ENCODE data around the gene RAX.

RAX gene

GRCh38 chr18:59239642-59240041 is 33.6 kb downstream of the RAX start:
- no peak for DNase-seq

DNA sequence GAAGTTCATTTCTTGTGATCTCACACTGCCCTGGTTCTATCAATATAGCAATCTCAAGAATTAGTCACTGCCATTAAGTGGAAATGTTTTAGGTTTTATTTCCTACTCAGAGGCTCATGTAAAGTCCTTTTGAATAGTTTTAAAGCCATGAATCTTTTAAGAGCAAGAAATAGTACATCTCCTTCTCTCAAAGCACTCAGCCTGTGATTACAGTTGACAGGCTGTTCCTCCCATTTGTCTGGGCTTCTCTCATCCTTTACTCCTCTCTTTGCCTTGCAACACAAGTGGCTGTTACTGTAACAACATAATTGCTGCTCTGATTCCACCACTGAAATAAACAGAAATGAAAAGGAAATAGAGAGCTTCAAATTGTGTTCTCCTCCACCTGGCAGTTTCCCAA is 34.9 kb downstream of the RAX start:
- DNase-seq: no peak

GRCh38 chr18:59233017-59233410 is 40.2 kb downstream of the RAX start:
- DNase-seq: no peak

- no peak for DNase-seq
Measured at GRCh38 chr18:59232309-59233016, 40.8 kb downstream of the RAX start.

- no peak for DNase-seq
Measured at GRCh38 chr18:59231877-59232276, 41.4 kb downstream of the RAX start.

- no peak for DNase-seq
Measured at GRCh38 chr18:59231114-59231513, 42.1 kb downstream of the RAX start.

DNA sequence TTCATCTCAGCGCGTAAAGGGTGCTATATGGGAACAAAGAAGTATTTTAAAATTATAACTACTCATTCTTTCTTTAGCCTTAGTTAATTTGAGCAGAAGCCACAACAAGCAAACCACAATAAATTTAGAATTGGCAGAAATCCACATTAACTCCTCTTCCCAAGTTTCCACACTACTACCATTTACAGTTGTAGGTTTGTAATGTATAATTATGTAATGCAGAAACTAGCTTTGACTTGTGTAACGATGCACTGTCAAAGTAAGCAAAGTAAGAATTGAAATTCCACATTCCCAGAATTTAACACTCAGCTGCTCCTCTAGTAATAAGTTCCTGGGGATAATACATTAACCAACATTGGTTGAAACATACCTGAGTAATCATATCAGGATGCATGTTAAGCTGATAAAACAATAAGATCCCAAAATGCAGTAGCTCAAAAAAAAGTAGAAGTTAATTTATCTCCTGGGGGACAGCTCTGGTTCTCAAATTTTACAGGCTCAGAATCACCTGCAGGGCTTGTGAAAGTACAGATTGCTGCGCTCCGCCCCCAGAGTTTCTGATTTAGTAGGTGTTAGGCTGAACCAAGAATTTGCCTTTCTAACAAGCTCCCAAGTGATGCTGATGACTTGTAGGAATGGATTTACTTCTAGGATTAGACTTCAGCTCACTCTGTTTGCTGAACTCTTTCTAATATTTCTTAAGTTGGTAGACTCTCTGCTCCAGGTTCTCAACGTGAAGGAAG is 43.4 kb downstream of the RAX start:
- DNase-seq: no peak

- DNase-seq: no peak
Measured at GRCh38 chr18:59229191-59229590, 44.1 kb downstream of the RAX start.

GRCh38 chr18:59228351-59228750 is 44.9 kb downstream of the RAX start:
- DNase-seq: no peak

GRCh38 chr18:59222341-59222740 is 50.9 kb downstream of the RAX start:
- DNase-seq: no peak

GRCh38 chr18:59220784-59221765 is 52.2 kb downstream of the RAX start:
- no peak for DNase-seq

- DNase-seq: no peak
Measured at GRCh38 chr18:59220164-59220783, 53.0 kb downstream of the RAX start.

DNA sequence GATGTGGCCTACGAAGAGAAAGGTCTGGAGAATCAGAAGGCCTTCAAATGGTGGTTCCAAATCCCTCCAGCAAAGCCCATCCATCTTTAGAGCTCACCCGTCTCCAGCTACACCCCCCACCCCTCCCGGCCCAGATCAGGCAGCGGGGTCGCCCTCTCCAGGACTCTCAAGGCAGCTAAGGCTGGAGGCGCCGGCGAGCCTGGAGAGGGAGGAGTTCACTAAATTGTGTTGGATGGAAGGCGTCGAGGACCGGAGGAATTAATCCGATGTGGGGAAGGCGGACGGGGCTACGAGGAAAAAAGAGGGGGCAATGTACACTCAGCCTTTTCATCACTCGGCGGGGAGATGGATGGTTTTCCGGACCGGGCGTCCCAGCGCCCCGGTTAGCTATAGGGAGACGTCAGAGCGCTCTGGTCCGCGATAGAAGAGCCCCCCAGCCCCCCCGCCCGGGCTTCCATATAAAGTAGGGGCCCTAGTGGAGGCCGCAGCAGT is 53.5 kb downstream of the RAX start, which contains the start of gene GRP:
Gene GRP (plus strand): TSS at position 487 of the 492 bp plus-strand sequence. CDS start 108 bp downstream, outside the sequence.
- DNase-seq: no peak

DNA sequence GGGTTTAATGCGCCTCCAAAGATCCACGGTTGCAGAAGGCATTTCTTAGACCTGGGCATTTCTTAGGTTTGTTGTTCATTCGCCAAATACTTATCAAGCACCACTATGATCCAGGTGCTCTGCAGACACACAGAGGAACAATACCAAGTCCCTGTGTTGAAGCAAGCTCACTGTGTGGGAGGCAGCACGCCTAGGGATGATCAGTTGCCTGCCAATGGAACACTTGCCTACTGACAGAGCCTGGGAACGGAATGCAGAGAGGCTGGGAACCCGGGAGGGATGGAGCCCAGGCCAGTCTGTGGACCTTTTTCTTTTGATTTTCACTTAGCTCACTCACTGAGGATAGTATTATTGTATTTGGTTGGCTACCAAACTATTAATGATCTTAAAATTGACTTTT is 55.2 kb downstream of the RAX start:
- no peak for DNase-seq
